Thyroid gland (tissue), 4 donors: ENCODE data around the gene ARMS2.

Experiments
- POLR2A ChIP-seq, 2 donors: fragments of 450-650 bp; IDR thresholded peaks; one replicate each; pipeline ENCODE4 v1.6.1; 2017; ENCODE audit warnings: antibody characterized with exemption in 2 of 2, mild to moderate bottlenecking in 2 of 2, moderate library complexity in 1 of 2
- TF ChIP-seq, protein P1 (sequence below), 6 experiments: fragments of 200-600 bp in 3 of 6; fragments of 450-650 bp in 3 of 6; sonication (generic) in 3 of 6; IDR thresholded peaks; one replicate each; pipeline ENCODE4 v1.5.1; 2016 to 2019; ENCODE audit warnings: antibody characterized with exemption in 6 of 6, mild to moderate bottlenecking in 2 of 6, inconsistent platforms in 1 of 6, moderate library complexity in 1 of 6

DNA sequence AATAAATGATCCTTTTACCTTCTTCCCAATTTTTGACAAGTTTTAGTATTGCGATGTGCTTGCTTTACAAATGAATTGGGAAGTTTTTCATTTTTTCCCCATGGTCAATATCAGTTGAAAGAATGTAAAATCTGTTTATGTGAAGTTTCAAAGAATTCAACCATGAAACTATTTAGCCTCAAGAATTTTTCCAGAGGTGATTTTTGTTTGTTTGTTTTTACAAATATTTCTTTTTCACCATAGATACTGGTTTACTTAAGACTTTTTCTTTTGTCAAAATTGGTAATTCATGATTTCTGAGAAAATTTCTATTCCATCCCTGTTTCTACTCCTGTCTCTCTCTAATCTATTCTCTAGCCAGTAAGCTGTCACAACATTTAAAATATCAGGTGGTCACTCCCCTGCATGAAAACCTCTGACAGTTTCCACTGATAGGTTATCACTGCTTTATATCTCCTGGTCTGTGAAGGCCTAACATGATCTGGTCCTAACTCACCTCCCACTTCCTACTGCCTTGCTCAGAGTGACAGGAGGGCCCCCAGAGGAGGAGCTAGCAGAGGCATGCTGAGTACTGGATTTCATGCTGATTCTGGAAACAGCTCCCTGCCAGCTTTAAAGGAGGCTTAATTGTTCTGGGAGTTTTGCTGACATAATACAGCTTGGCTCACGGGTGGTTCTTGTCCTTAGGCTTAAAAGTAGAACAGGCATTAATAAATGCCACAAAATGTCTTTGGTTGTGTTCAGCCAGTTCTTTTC lies 7.6 kb upstream of the ARMS2 start:
- TF ChIP-seq, protein P1, sequence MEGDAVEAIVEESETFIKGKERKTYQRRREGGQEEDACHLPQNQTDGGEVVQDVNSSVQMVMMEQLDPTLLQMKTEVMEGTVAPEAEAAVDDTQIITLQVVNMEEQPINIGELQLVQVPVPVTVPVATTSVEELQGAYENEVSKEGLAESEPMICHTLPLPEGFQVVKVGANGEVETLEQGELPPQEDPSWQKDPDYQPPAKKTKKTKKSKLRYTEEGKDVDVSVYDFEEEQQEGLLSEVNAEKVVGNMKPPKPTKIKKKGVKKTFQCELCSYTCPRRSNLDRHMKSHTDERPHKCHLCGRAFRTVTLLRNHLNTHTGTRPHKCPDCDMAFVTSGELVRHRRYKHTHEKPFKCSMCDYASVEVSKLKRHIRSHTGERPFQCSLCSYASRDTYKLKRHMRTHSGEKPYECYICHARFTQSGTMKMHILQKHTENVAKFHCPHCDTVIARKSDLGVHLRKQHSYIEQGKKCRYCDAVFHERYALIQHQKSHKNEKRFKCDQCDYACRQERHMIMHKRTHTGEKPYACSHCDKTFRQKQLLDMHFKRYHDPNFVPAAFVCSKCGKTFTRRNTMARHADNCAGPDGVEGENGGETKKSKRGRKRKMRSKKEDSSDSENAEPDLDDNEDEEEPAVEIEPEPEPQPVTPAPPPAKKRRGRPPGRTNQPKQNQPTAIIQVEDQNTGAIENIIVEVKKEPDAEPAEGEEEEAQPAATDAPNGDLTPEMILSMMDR (IDR thresholded peaks at IDR 0.05) = no peak
- TF ChIP-seq POLR2A (IDR thresholded peaks at IDR 0.05) = no peak
